Brain pericyte (primary cell): ENCODE results near the gene UGT1A10.
A peak's percentile ranks its signal among the peaks of the same experiment; 100 is the strongest.
"Not testable (repeated sequence)": the region's sequence is repeated elsewhere in the genome, so short reads cannot be mapped to it uniquely, and the experiment has no call there.

Experiments used
- DNase-seq: peaks from one replicate; pipeline ENCODE4 v3.0.0-alpha.2; 2012; ENCODE audit warnings: low read depth, low spot score

Gene UGT1A10

GRCh38 chr2:233692648-233693047, 56.4 kb downstream of the UGT1A10 start, which contains the start of gene UGT1A6:
Gene UGT1A6, plus strand, starts transcription at chr2:233692890. Its CDS starts 115 bp downstream, at chr2:233693005.
- DNase-seq: no peak

DNA sequence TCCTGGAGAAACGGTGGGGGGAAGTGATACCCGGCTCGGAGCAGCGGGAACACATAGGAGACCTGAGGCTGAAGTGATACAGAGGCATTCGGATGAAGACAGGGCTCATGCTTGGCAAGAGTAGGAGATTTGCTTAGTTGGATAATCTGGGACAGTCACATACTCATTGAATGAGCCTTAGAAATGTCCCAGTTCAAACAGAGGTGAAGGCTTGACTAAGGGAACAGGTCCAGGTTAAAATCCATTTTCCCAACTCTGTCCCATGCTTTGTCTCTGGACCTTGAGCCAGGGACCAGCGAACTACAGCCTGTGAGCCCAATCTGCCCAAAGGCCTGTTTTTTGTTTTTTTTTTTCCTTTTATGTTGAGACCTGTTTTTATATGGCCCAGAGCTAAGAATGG, 57.7 kb downstream of the UGT1A10 start:
- no peak for DNase-seq

DNA sequence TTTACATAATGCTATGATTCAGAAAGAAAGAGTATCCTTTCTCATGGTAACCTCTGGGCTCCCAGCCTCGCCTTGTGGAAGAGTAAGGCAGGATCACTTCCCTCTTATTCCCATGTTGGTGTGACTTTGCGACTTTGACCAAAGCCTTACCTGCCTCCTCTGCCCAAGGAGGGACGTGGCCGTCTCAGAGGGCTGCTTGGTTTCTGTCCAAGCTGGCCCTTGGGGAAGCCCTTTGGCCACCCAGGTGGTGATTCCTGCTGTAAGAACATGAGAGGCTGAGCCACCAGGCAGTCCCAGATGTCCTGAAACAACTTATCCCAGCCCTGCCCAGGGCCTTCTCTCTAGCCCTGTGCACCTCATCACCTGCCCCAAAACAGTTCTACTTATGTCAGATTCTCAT, 62.5 kb downstream of the UGT1A10 start:
- no peak for DNase-seq

GRCh38 chr2:233699424-233700027, 63.3 kb downstream of the UGT1A10 start:
- no peak for DNase-seq

GRCh38 chr2:233700028-233700635, 63.9 kb downstream of the UGT1A10 start:
- DNase-seq: no peak

GRCh38 chr2:233700842-233701241, 64.6 kb downstream of the UGT1A10 start:
- DNase-seq: not testable (repeated sequence)

DNA sequence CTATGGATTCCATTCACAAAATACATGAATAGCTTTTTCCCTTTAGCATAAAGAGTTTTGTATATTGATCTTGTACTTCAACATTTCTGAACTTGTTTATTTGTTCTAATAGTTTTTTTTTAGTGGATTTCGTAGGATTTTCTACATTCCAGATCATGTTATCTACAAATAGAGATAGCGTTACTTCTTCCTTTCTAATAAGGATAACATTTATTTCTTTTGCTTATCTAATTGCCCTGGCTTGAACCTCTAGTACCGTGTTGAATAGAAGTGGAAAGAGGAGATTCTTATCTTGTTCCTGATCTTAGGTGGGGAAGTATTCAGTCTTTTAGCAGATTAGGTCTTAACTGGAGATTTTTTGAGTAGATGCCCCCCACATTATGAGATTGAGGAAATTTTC, 66.0 kb downstream of the UGT1A10 start:
- DNase-seq: no peak

GRCh38 chr2:233705911-233706506, 69.8 kb downstream of the UGT1A10 start:
- no peak for DNase-seq

DNA sequence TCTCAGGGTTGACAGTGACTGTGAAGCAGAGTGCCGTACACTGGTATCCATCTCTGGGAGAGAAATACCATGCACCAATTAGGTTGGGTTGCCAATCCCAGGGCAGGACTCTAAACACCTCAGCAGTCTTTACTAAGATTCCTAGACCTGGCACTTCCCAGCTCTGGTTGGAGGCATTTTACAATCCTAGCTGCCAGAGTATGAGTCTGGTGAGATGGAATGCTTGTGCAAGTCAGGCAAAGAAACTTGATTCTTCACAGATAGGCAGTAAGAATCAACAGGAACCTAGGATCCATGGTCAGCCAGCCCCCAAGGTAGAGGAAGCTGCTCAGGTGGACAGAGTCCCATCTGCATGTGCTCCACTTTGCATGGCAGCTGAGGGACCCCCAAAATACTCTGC, 70.5 kb downstream of the UGT1A10 start:
- DNase-seq: no peak

DNA sequence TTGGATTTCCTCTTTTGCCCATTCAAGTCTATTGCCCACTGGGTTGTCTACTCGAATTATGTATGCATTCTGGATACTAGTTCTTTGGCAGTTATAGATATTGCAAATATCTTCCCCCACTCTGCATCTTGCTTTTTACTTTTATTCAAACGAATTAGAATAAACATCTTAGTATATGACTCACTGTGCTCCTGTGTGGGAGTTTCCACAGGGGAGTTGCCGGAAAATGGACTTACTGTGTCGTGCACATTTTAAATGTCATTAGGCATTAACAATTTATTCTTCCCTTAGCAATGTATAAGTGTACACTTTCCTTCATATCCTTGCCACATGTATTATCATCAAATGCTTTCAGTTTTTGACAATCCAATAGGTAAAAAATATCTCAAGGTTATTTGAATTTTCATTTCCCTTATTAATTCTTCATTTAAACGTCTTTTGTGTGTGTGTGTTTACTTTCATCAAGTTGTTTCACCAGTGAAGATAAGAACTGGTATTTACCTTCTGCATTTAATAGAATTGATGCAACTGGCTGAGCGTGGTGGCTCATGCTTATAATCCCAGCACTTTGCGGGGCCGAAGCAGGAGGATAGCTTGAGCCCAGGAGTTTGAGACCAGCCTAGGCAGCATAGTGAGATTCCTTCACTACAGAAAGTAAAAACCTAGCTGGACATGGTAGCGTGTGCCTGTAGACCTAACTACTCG, 71.8 kb downstream of the UGT1A10 start:
- DNase-seq: no peak

GRCh38 chr2:233708942-233709341, 72.7 kb downstream of the UGT1A10 start:
- DNase-seq: no peak

DNA sequence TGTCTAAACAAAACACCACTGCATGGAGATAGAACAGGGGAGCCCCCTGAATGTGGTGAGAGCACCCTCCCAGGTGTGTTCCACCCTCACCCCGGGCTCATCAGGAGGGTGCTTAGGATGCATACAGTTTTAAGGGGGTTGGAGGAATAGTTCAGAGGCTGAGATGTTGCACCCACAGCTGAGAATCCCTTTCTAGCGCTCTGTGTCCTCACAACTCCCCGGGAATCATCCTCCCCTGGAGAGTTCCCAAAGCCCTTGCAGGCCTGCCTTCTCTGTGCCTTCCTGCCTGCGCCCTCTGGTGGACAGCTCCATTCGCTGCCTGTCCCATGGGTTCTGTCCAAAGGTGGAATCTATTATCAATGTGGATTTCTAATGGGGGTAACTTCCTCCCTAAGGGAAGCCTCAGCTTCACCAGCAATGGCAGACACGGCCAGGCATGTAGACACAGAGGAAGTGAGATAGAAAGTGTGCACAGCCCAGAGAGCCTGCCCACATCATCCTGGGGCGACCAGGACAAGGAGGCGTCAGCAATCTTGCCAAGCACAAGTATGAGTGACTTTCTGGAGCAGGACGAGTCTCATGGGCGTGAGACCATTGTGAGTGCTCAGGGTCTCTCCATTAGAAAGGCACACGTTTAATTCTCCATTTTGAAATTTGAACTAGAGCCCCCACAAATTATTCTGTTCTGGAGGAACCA, 75.2 kb downstream of the UGT1A10 start:
- DNase-seq: peak; percentile 5

DNA sequence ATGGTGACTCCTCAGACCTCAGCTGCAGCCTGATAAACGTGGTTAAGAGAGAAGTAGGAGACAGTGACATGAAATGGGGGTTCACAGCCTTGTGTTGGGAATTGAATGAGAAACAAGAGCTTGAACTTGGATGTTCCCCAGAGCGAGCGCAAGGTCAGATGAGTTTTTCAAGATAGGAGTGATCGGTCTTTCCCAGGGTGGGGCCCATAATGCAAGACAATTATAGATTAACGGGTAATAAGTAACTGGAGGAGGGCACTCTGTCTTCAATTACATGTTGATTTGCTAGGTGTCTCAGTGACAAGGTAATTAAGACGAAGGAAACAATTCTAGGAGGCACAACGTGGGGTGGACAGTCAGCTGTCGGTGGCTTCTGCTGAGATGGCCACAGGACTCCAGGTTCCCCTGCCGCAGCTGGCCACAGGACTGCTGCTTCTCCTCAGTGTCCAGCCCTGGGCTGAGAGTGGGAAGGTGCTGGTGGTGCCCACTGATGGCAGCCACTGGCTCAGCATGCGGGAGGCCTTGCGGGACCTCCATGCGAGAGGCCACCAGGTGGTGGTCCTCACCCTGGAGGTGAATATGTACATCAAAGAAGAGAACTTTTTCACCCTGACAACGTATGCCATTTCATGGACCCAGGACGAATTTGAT, 76.5 kb downstream of the UGT1A10 start, which contains the start of gene UGT1A5:
TSS of gene UGT1A5 (plus strand) at position 297 of the 651 bp plus-strand sequence. CDS start at position 382, 85 bp downstream.
- no peak for DNase-seq

DNA sequence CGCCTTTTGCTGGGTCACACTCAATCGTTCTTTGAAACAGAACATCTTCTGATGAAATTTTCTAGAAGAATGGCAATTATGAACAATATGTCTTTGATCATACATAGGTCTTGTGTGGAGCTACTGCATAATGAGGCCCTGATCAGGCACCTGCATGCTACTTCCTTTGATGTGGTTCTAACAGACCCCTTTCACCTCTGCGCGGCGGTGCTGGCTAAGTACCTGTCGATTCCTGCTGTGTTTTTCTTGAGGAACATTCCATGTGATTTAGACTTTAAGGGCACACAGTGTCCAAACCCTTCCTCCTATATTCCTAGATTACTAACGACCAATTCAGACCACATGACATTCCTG, 77.0 kb downstream of the UGT1A10 start:
- DNase-seq: no peak

- no peak for DNase-seq
Measured at GRCh38 chr2:233714121-233714520, 77.9 kb downstream of the UGT1A10 start.

DNA sequence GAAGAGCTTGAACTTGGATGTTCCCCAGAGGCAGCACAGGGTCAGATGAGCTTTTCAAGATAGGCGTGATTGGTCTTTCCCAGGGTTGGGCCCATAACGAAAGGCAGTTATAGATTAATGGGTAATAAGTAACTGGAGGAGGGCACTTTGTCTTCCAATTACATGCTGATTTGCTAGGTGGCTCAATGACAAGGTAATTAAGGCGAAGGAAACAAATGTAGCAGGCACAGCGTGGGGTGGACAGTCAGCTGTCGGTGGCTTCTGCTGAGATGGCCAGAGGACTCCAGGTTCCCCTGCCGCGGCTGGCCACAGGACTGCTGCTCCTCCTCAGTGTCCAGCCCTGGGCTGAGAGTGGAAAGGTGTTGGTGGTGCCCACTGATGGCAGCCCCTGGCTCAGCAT, 82.3 kb downstream of the UGT1A10 start, which contains the start of gene UGT1A4:
TSS of gene UGT1A4 (plus strand) at position 185 of the 400 bp plus-strand sequence. CDS start at position 270, 85 bp downstream.
- no peak for DNase-seq

GRCh38 chr2:233728723-233729301, 92.6 kb downstream of the UGT1A10 start, which contains the start of gene UGT1A3:
Gene UGT1A3, plus strand, starts transcription at chr2:233729042. Its CDS starts 85 bp downstream, at chr2:233729127.
- no peak for DNase-seq

GRCh38 chr2:233736868-233737653, 100.8 kb downstream of the UGT1A10 start:
- not testable (repeated sequence) for DNase-seq

DNA sequence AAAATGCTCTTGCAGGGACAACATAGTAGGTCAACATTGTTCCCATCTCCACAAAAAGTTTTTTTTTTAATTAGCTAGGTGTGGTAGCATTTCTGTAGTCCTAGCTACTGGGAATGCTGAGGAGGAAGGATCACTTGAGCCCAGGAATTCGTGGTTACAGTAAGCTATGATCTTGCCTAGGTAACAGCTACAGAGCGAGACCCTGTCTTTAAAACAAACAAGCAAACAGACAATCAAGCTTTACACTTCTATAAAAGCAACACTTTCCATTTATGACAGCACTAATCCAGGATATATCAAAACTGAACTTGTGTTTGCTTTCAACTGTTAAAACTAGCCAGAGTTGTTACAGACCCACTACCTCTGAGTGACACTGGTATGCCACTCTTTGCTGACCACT, 104.6 kb downstream of the UGT1A10 start:
- DNase-seq: no peak
